H9 (cell line): ENCODE data around the gene BMP7. TPM values are rescaled to one million over a fixed set of nuclear protein-coding genes. Genes with fewer than 3 reads are reported as not detected.

Source experiments
- DNase-seq: peaks from one replicate; pipeline ENCODE4 v3.0.0-alpha.2; 2017
- H2AFZ ChIP-seq: one replicate; pipeline ENCODE4 v1.6.1; 2013; ENCODE audit warnings: mild to moderate bottlenecking, low read length, control low read depth, moderate library complexity
- H2AK5ac ChIP-seq: 2 replicates; pipeline ENCODE4 v1.6.1; 2013; ENCODE audit warnings: low read length, control low read depth, mixed read lengths; ENCODE audit not compliant: insufficient read length
- H2BK120ac ChIP-seq: one replicate; pipeline ENCODE4 v1.6.1; 2013; ENCODE audit warnings: low read depth, mild to moderate bottlenecking, low read length, control low read depth, inconsistent platforms; ENCODE audit not compliant: poor library complexity, severe bottlenecking
- H2BK12ac ChIP-seq: 2 replicates; pipeline ENCODE4 v1.6.1; 2013; ENCODE audit warnings: low read length, control low read depth, mixed read lengths, low read depth; ENCODE audit not compliant: insufficient read length
- H2BK15ac ChIP-seq: 2 replicates; pipeline ENCODE4 v1.6.1; 2013; ENCODE audit warnings: low read depth, low read length, control low read depth
- H2BK20ac ChIP-seq: one replicate; pipeline ENCODE4 v1.6.1; 2013; ENCODE audit warnings: low read depth, mild to moderate bottlenecking, low read length, control low read depth, inconsistent platforms; ENCODE audit not compliant: poor library complexity, severe bottlenecking
- H2BK5ac ChIP-seq: 2 replicates; pipeline ENCODE4 v1.6.1; 2013; ENCODE audit warnings: low read length, control low read depth, mixed read lengths; ENCODE audit not compliant: insufficient read length
- H3K14ac ChIP-seq: 2 replicates; pipeline ENCODE4 v1.6.1; 2013; ENCODE audit warnings: low read length, control low read depth; ENCODE audit not compliant: insufficient read depth
- H3K18ac ChIP-seq: 2 replicates; pipeline ENCODE4 v1.6.1; 2013; ENCODE audit warnings: low read depth, mild to moderate bottlenecking, mixed read lengths, low read length, control low read depth; ENCODE audit not compliant: insufficient read length
- H3K23ac ChIP-seq: 2 replicates; pipeline ENCODE4 v1.6.1; 2013; ENCODE audit warnings: low read length, control low read depth, mixed read lengths, low read depth; ENCODE audit not compliant: insufficient read length
- H3K23me2 ChIP-seq: 2 replicates; pipeline ENCODE4 v1.6.1; 2013; ENCODE audit warnings: low read depth, mild to moderate bottlenecking, mixed read lengths, low read length, control low read depth; ENCODE audit not compliant: insufficient read length, poor library complexity, severe bottlenecking
- H3K27ac ChIP-seq: 2 replicates; pipeline ENCODE4 v1.5.1; 2013; ENCODE audit warnings: low read length, control low read depth, mixed read lengths, low read depth; ENCODE audit not compliant: insufficient read length
- H3K27me3 ChIP-seq: 2 replicates; pipeline ENCODE4 v1.6.1; 2013; ENCODE audit warnings: low read length, control low read depth, inconsistent platforms; ENCODE audit not compliant: insufficient read depth
- H3K4ac ChIP-seq: 2 replicates; pipeline ENCODE4 v1.6.1; 2013; ENCODE audit warnings: low read depth, mild to moderate bottlenecking, control low read depth, inconsistent platforms, low read length, moderate library complexity
- H3K4me1 ChIP-seq: 2 replicates; pipeline ENCODE4 v1.6.1; 2013; ENCODE audit warnings: low read length, control low read depth, inconsistent platforms; ENCODE audit not compliant: insufficient read depth
- H3K4me2 ChIP-seq: 2 replicates; pipeline ENCODE4 v1.6.1; 2013; ENCODE audit warnings: low read length, control low read depth, mixed read lengths; ENCODE audit not compliant: insufficient read length, insufficient read depth
- H3K56ac ChIP-seq: 2 replicates; pipeline ENCODE4 v1.6.1; 2013; ENCODE audit warnings: low read depth, mild to moderate bottlenecking, mixed read lengths, low read length, control low read depth; ENCODE audit not compliant: insufficient read length
- H3K79me1 ChIP-seq: 2 replicates; pipeline ENCODE4 v1.6.1; 2013; ENCODE audit warnings: low read depth, mild to moderate bottlenecking, moderate library complexity, low read length, control low read depth, inconsistent platforms; ENCODE audit not compliant: insufficient read depth, poor library complexity, severe bottlenecking
- H3K79me2 ChIP-seq: 2 replicates; pipeline ENCODE4 v1.6.1; 2013; ENCODE audit warnings: low read length, control low read depth, inconsistent platforms; ENCODE audit not compliant: insufficient read depth
- H3K9ac ChIP-seq: 2 replicates; pipeline ENCODE4 v1.6.1; 2013; ENCODE audit warnings: low read length, control low read depth, mixed read lengths; ENCODE audit not compliant: insufficient read length; ENCODE audit errors: extremely low read depth
- H3K9me3 ChIP-seq: one replicate; pipeline ENCODE4 v1.6.1; 2013; ENCODE audit warnings: low read depth, low read length, inconsistent platforms; ENCODE audit not compliant: control insufficient read depth
- H3T11ph ChIP-seq: one replicate; pipeline ENCODE4 v1.6.1; 2013; ENCODE audit warnings: mild to moderate bottlenecking, low read length, control low read depth, inconsistent platforms
- H4K20me1 ChIP-seq: one replicate; pipeline ENCODE4 v1.6.1; 2013; ENCODE audit not compliant: control insufficient read depth, insufficient read length, insufficient read depth
- H4K5ac ChIP-seq: 2 replicates; pipeline ENCODE4 v1.6.1; 2013; ENCODE audit warnings: low read depth, mild to moderate bottlenecking, mixed read lengths, low read length, control low read depth; ENCODE audit not compliant: insufficient read length
- H4K8ac ChIP-seq: replicated peaks from 2 replicates; pipeline ENCODE4 v1.6.1; 2013; ENCODE audit warnings: low read length, control low read depth, mixed read lengths, low read depth; ENCODE audit not compliant: insufficient read length
- H4K91ac ChIP-seq: 2 replicates; pipeline ENCODE4 v1.6.1; 2013; ENCODE audit warnings: low read depth, mild to moderate bottlenecking, moderate library complexity, mixed read lengths, low read length, control low read depth; ENCODE audit not compliant: insufficient read length
- H3K27ac Mint-ChIP-seq, 3 experiments: 2 replicates in 2 of 3; 3 replicates in 1 of 3; pipeline ENCODE4 v1.8.0; 2020 to 2021; ENCODE audit warnings: mixed read lengths in 3 of 3, mild to moderate bottlenecking in 1 of 3, moderate library complexity in 1 of 3
- H3K27me3 Mint-ChIP-seq: 2 replicates; pipeline ENCODE4 v1.8.0; 2021; ENCODE audit warnings: low read depth, mild to moderate bottlenecking, moderate library complexity, mixed read lengths
- H3K36me3 Mint-ChIP-seq, 3 experiments: 2 replicates in 2 of 3; 3 replicates in 1 of 3; pipeline ENCODE4 v1.8.0; 2020 to 2021; ENCODE audit warnings: low read depth in 3 of 3, mixed read lengths in 3 of 3; ENCODE audit not compliant: insufficient read depth in 1 of 3
- H3K4me1 Mint-ChIP-seq, 2 experiments: 2 replicates each; pipeline ENCODE4 v1.8.0; 2020; ENCODE audit warnings: mixed read lengths in 2 of 2
- H3K4me3 Mint-ChIP-seq, 2 experiments: 2 replicates in 1 of 2; 3 replicates in 1 of 2; pipeline ENCODE4 v1.8.0; 2020 to 2021; ENCODE audit warnings: mild to moderate bottlenecking in 2 of 2, mixed read lengths in 2 of 2, moderate library complexity in 1 of 2
- H3K9me3 Mint-ChIP-seq, 2 experiments: 2 replicates in 1 of 2; 3 replicates in 1 of 2; pipeline ENCODE4 v1.8.0; 2020; ENCODE audit warnings: mild to moderate bottlenecking in 2 of 2, mixed read lengths in 2 of 2, moderate library complexity in 1 of 2
- WGBS: extraction: QIAGEN DNeasy Blood & Tissue Kit; methylation state at CpG from one replicate; pipeline ENCODE4 v1.1.7; 2013; ENCODE audit warnings: missing lambda C conversion rate, low lambda C conversion rate, mixed read lengths; ENCODE audit not compliant: insufficient read length; ENCODE audit errors: extremely low coverage; 5-methylcytosine and 5-hydroxymethylcytosine counted together
- total RNA-seq: library from RNA; stranded (reverse); gene quantifications from 2 replicates; pipeline ENCODE4 v1.2.1, GENCODE V29; 2021
- TF ChIP-seq, protein P1 (sequence below): fragments of 200-600 bp; sonication (generic); conservative IDR thresholded peaks from 3 replicates; pipeline ENCODE4 v1.8.0; 2021; ENCODE audit warnings: antibody characterized with exemption, mild to moderate bottlenecking

BMP7 gene
- total RNA-seq, 1 experiment from 2014 or later = 17.7 TPM

DNA sequence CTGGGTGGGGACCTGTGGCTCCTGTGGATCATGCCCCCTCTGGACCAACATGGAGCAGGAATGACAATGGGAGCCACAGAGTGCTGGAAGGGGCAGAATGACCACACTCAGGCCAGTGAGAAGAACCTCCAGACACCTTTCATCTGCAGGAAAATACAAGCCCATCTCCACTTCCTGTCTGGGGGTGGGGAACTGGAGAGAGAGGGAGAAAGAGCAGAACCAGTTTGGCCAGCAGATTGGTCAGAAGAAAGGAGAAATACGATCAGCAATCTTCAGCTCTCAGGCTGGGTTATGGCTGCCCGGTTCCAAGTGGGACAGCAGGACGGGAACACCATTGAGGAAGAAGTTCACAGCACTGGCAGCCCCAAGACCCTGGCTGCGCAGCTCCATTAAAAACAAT, 37.0 kb downstream of the BMP7 start:
- Histone ChIP-seq H4K20me1 (no peaks in the 10 kb centered on the region), H2BK5ac (no peak overlapping the region), H3K4me2 (no peak overlapping the region), H3K56ac (no peak overlapping the region), H3K79me1 (no peaks in the 10 kb centered on the region), H2BK12ac (no peak overlapping the region), H3T11ph (no peak overlapping the region), H2BK120ac (no peak overlapping the region), H2AFZ (no peak overlapping the region), H3K9me3 (no peaks in the 10 kb centered on the region), H4K5ac (no peak overlapping the region), H2BK15ac (no peak overlapping the region), H3K14ac (no peak overlapping the region), H3K23me2 (no peaks in the 10 kb centered on the region), H4K8ac (no peak overlapping the region), H2AK5ac (no peak overlapping the region), H3K4me1 (peaks cover 6% of the 10 kb centered on the region; the same call in 1 of the 2 replicates), H4K91ac (no peak overlapping the region), H3K23ac (no peak overlapping the region), H3K27ac (no peak overlapping the region), H3K27me3 (no peaks in the 10 kb centered on the region), H3K9ac (no peak overlapping the region), H3K4ac (no peak overlapping the region), H2BK20ac (no peak overlapping the region), H3K18ac (no peak overlapping the region), H3K79me2 (no peaks in the 10 kb centered on the region)
- WGBS = no CpG with 5 or more reads among the region's 4 CpGs
- TF ChIP-seq, protein P1, sequence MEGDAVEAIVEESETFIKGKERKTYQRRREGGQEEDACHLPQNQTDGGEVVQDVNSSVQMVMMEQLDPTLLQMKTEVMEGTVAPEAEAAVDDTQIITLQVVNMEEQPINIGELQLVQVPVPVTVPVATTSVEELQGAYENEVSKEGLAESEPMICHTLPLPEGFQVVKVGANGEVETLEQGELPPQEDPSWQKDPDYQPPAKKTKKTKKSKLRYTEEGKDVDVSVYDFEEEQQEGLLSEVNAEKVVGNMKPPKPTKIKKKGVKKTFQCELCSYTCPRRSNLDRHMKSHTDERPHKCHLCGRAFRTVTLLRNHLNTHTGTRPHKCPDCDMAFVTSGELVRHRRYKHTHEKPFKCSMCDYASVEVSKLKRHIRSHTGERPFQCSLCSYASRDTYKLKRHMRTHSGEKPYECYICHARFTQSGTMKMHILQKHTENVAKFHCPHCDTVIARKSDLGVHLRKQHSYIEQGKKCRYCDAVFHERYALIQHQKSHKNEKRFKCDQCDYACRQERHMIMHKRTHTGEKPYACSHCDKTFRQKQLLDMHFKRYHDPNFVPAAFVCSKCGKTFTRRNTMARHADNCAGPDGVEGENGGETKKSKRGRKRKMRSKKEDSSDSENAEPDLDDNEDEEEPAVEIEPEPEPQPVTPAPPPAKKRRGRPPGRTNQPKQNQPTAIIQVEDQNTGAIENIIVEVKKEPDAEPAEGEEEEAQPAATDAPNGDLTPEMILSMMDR = no peak
- H3K27ac Mint-ChIP-seq = 0 out of 7 replicates have a peak overlapping the region, but pooled peaks of 1 of the 3 experiments have one; percentile 68
- peaks cover 0 to 19% (median 12%) of the 10 kb centered on the region in 3 experiments; a peak in 5 of 7 replicates for H3K36me3 Mint-ChIP-seq
- DNase-seq = no peak
- peaks cover 0 to 4% of the 10 kb centered on the region in 2 experiments; a peak in 2 of 5 replicates for H3K9me3 Mint-ChIP-seq
- H3K4me1 Mint-ChIP-seq = peaks cover 50 to 53% of the 10 kb centered on the region in 2 experiments
- no peak overlapping the region for H3K4me3 Mint-ChIP-seq
- peaks cover 72% of the 10 kb centered on the region for H3K27me3 Mint-ChIP-seq
